ENCODE measurements around the gene APBB2. TPM values are rescaled to one million over a fixed set of nuclear protein-coding genes. Genes with fewer than 3 reads are reported as not detected.

Gene APBB2
- total RNA-seq, 3 donors from 2014 or later (not counting 1 experiment from before 2014, with no cell fraction given), result 0.38 to 0.48 TPM; not detected in 1

DNA sequence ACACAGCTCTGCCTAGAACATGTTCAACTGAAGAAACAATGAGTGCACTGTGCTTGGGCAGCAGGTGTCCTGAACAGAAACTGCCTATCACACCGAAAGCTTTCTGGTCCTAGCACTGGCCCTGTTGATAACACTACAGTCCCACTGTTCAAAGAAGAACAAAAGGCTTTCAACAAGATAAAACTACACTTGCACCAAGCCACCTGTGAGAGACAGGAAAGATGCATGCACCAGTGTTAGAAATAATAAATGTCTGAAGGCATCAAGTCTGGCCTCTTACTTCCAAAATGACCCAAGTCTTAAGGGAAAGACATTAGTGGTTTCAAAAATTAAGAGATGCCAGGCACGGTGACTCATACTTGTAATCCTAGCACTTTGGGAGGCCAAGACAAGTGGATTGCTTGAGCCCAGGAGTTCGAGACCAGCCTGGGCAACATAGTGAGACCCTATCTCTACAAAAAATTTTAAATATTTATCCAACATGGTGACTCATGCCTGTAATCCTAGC lies 68.7 kb downstream of the APBB2 start:
- Mint-ChIP-seq H3K4me3 (no peak overlapping the region), H3K4me1 (no peaks in the 10 kb centered on the region), H3K27me3 (ENCODE audit: low read depth in 2 of 2) (peaks cover 0 to 4% of the 10 kb centered on the region in 2 donors), H3K27ac (no peak overlapping the region), H3K9me3 (peaks cover 0 to 2% of the 10 kb centered on the region in 2 donors), H3K36me3 (no peaks in the 10 kb centered on the region)
- Histone ChIP-seq H3K36me3 (ENCODE audit: control insufficient read depth, insufficient read depth, low read length) (no peaks in the 10 kb centered on the region), H3K27ac (ENCODE audit: low read length) (no peak overlapping the region), H3K27me3 (ENCODE audit: control insufficient read depth, insufficient read depth, low read length) (no peaks in the 10 kb centered on the region), H3K4me1 (ENCODE audit: control insufficient read depth, insufficient read depth, low read length) (no peaks in the 10 kb centered on the region), H3K4me3 (ENCODE audit: low read length) (no peak overlapping the region), H3K9me3 (ENCODE audit: control insufficient read depth, insufficient read depth, low read length) (no peaks in the 10 kb centered on the region)
- intact Hi-C loops (cut with micrococcal nuclease), result no loop called here
- TF ChIP-seq, protein P1, sequence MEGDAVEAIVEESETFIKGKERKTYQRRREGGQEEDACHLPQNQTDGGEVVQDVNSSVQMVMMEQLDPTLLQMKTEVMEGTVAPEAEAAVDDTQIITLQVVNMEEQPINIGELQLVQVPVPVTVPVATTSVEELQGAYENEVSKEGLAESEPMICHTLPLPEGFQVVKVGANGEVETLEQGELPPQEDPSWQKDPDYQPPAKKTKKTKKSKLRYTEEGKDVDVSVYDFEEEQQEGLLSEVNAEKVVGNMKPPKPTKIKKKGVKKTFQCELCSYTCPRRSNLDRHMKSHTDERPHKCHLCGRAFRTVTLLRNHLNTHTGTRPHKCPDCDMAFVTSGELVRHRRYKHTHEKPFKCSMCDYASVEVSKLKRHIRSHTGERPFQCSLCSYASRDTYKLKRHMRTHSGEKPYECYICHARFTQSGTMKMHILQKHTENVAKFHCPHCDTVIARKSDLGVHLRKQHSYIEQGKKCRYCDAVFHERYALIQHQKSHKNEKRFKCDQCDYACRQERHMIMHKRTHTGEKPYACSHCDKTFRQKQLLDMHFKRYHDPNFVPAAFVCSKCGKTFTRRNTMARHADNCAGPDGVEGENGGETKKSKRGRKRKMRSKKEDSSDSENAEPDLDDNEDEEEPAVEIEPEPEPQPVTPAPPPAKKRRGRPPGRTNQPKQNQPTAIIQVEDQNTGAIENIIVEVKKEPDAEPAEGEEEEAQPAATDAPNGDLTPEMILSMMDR (IDR thresholded peaks at IDR 0.05), result no peak
- ATAC-seq (no peak), DNase-seq (no peak)
- WGBS (ENCODE audit: insufficient coverage), result 83% methylated on average over 3 of the region's 3 CpGs

DNA sequence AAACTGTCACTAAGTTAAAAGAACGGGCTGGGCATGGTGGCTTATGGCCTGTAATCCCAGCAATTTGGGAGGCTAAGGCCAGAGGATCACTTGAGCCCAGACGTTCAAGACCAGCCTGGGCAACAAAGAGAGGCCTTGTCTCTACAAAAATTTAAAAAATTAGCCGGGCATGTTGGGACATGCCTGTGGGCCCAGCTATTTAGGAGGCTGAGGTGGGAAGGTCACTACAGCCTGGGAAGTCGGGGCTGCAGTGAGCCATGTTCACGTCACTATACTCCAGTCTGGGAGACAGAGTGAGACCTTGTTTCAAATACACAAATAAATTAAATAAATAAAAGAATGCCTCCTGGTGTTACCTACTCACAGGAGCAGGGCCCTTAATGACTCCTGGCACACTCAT lies 69.5 kb downstream of the APBB2 start:
- Histone ChIP-seq H3K27me3 (ENCODE audit: control insufficient read depth, insufficient read depth, low read length) (no peaks in the 10 kb centered on the region), H3K4me3 (ENCODE audit: low read length) (no peak overlapping the region), H3K4me1 (ENCODE audit: control insufficient read depth, insufficient read depth, low read length) (no peaks in the 10 kb centered on the region), H3K27ac (ENCODE audit: low read length) (no peak overlapping the region), H3K9me3 (ENCODE audit: control insufficient read depth, insufficient read depth, low read length) (no peaks in the 10 kb centered on the region), H3K36me3 (ENCODE audit: control insufficient read depth, insufficient read depth, low read length) (no peaks in the 10 kb centered on the region)
- 84% methylated on average over 5 of the region's 5 CpGs for WGBS (ENCODE audit: insufficient coverage)
- Mint-ChIP-seq H3K36me3 (no peaks in the 10 kb centered on the region), H3K4me3 (no peak overlapping the region), H3K27me3 (ENCODE audit: low read depth in 2 of 2) (peaks cover 0 to 3% of the 10 kb centered on the region in 2 donors), H3K4me1 (no peaks in the 10 kb centered on the region), H3K9me3 (no peaks in the 10 kb centered on the region), H3K27ac (no peak overlapping the region)
- intact Hi-C loops (cut with micrococcal nuclease), result no loop called here
- TF ChIP-seq, protein P1 (IDR thresholded peaks at IDR 0.05), result no peak
- DNase-seq (no peak), ATAC-seq (no peak)

DNA sequence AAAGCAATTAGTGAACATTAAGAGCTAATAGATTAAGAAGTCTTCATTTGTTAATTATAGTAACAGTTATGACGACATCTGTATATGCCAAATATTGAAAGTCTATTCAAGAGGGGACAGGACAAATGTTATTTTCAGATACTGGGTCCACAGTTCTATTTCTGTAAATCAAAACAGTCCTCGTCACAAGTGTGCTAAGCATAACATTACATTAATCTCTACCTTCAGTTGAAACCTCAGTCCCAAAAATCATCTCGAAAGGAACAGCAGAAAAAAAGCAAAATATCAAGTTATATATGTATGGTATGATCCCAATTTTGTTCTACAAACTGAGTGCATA lies 70.3 kb downstream of the APBB2 start:
- Mint-ChIP-seq H3K27ac (no peak overlapping the region), H3K4me1 (no peaks in the 10 kb centered on the region), H3K4me3 (no peak overlapping the region), H3K36me3 (no peaks in the 10 kb centered on the region), H3K9me3 (no peaks in the 10 kb centered on the region), H3K27me3 (ENCODE audit: low read depth in 2 of 2) (no peaks in the 10 kb centered on the region)
- TF ChIP-seq, protein P1 (IDR thresholded peaks at IDR 0.05), result no peak
- H3K27me3 ChIP-seq (ENCODE audit: control insufficient read depth, insufficient read depth, low read length), result no peaks in the 10 kb centered on the region
- no peak overlapping the region for H3K27ac ChIP-seq (ENCODE audit: low read length)
- intact Hi-C loops (cut with micrococcal nuclease), result no loop called here
- H3K4me1 ChIP-seq (ENCODE audit: control insufficient read depth, insufficient read depth, low read length), result no peaks in the 10 kb centered on the region
- 75% methylated on average over 2 of the region's 3 CpGs for WGBS (ENCODE audit: insufficient coverage)
- ATAC-seq (no peak), DNase-seq (no peak)
- no peak overlapping the region for H3K4me3 ChIP-seq (ENCODE audit: low read length)
- no peaks in the 10 kb centered on the region for H3K9me3 ChIP-seq (ENCODE audit: control insufficient read depth, insufficient read depth, low read length)
- no peaks in the 10 kb centered on the region for H3K36me3 ChIP-seq (ENCODE audit: control insufficient read depth, insufficient read depth, low read length)

DNA sequence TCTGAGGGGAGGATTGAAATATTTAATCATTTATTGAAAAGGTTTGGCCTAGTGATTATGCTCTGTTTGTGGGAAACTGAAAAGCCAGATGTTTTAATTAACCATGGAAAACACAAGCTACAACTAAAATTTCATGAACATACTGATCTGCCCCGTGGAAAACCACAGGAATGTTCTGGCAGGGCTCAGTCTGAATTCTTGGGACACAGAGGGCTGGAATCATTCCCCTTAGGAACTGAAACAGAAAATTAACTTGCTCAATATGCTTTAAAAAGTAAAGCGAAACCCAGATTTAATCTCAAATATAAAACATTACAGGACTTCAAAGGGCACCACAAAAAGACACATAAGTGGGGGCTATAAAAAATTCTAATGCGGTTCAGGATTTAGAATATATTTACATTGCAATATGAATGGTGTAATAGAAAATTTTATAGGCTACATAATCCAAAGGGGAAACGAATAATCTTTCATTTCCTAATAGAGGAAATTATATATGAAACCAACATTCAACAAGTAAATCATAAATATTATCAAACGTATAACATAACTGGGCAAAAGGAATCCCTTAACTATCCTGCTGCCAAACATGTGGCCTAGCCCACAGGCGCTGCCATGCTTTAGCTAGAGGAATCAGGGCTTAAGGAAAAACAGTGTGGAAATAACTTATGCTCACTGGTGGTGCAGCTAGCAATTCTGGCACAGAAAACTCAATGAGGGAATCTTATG lies 70.9 kb downstream of the APBB2 start:
- Mint-ChIP-seq H3K27me3 (ENCODE audit: low read depth in 2 of 2) (no peaks in the 10 kb centered on the region), H3K27ac (no peak overlapping the region), H3K4me3 (no peak overlapping the region), H3K9me3 (no peaks in the 10 kb centered on the region), H3K4me1 (no peaks in the 10 kb centered on the region), H3K36me3 (no peaks in the 10 kb centered on the region)
- intact Hi-C loops (cut with micrococcal nuclease), result no loop called here
- WGBS (ENCODE audit: insufficient coverage), result 81% methylated on average over 2 of the region's 6 CpGs
- TF ChIP-seq, protein P1 (IDR thresholded peaks at IDR 0.05), result no peak
- Histone ChIP-seq H3K36me3 (ENCODE audit: control insufficient read depth, insufficient read depth, low read length) (no peaks in the 10 kb centered on the region), H3K9me3 (ENCODE audit: control insufficient read depth, insufficient read depth, low read length) (no peaks in the 10 kb centered on the region), H3K27ac (ENCODE audit: low read length) (no peak overlapping the region), H3K27me3 (ENCODE audit: control insufficient read depth, insufficient read depth, low read length) (no peaks in the 10 kb centered on the region), H3K4me3 (ENCODE audit: low read length) (no peak overlapping the region), H3K4me1 (ENCODE audit: control insufficient read depth, insufficient read depth, low read length) (no peaks in the 10 kb centered on the region)
- DNase-seq (no peak), ATAC-seq (no peak)

All from natural killer cell (primary cell).